Body of pancreas (tissue), 4 donors: ENCODE results near the gene PPIP5K1. TPM values are rescaled to one million over a fixed set of nuclear protein-coding genes. Genes with fewer than 3 reads are reported as not detected.

Source experiments
- ATAC-seq: fragments of 150-250 bp; one replicate; pipeline ENCODE4 v1.9.1; 2016
- DNase-seq, 4 donors: peaks; one replicate each; pipeline ENCODE4 v3.0.0-alpha.2; 2019
- H3K27ac ChIP-seq, 4 donors: fragments of 200-600 bp; sonication (generic); 1 replicate in 3 of 4; 2 replicates in 1 of 4; pipeline versions ENCODE4 v1.5.1 to v1.6.1; 2016 to 2019; ENCODE audit warnings: mild to moderate bottlenecking in 1 of 4, mixed read lengths in 1 of 4, moderate library complexity in 1 of 4
- H3K27me3 ChIP-seq, 2 donors: fragments of 200-600 bp; sonication (generic); one replicate each; pipeline ENCODE4 v1.6.0; 2016; ENCODE audit warnings: mild to moderate bottlenecking in 1 of 2
- H3K36me3 ChIP-seq, 2 donors: fragments of 200-600 bp; sonication (generic); replicated peaks in 1 of 2; 2 replicates each; pipeline ENCODE4 v1.5.1; 2016; ENCODE audit warnings: low read depth in 2 of 2; ENCODE audit not compliant: insufficient read depth in 1 of 2
- H3K4me1 ChIP-seq: fragments of 200-600 bp; sonication (generic); one replicate; pipeline ENCODE4 v1.6.0; 2016
- H3K4me3 ChIP-seq, 2 donors: fragments of 200-600 bp; sonication (generic); 1 replicate in 1 of 2; 2 replicates in 1 of 2; pipeline ENCODE4 v1.5.1; 2016 to 2019
- H3K9me3 ChIP-seq, 3 donors: fragments of 200-600 bp; sonication (generic); 1 replicate in 2 of 3; 2 replicates in 1 of 3; pipeline ENCODE4 v1.5.1; 2016
- CTCF ChIP-seq, 7 experiments: fragments of 450-650 bp in 4 of 7; fragments of 200-600 bp in 3 of 7; sonication (generic) in 3 of 7; IDR thresholded peaks; one replicate each; pipeline ENCODE4 v1.5.1; 2016 to 2019; ENCODE audit warnings: antibody characterized with exemption in 7 of 7
- POLR2A ChIP-seq, 3 donors: fragments of 450-650 bp; IDR thresholded peaks; one replicate each; pipeline ENCODE4 v1.6.1; 2016; ENCODE audit warnings: antibody characterized with exemption in 3 of 3, mild to moderate bottlenecking in 2 of 3
- WGBS, 2 donors: methylation state at CpG; one replicate each; pipeline ENCODE4 v1.1.5; 2017; 5-methylcytosine and 5-hydroxymethylcytosine counted together
- intact Hi-C: fragments of 100-400 bp; cut with DNase I; formaldehyde crosslinking; loops from one replicate; pipeline ENCODE4 v1.15.1; 2023
- total RNA-seq, 2 donors: library from RNA; depleted of rRNA; stranded (reverse); fragments of >200 nt; gene quantifications; one replicate each; pipeline ENCODE4 v1.1.0, GENCODE V29; 2016

PPIP5K1 gene
- total RNA-seq, 2 donors from 2014 or later: 22.1 to 27.0 TPM

GRCh38 chr15:43529141-43529540 lies 60.9 kb downstream of the PPIP5K1 start:
- no peak for TF ChIP-seq CTCF (IDR thresholded peaks at IDR 0.05)
- TF ChIP-seq POLR2A (IDR thresholded peaks at IDR 0.05): no peak
- Histone ChIP-seq H3K27me3 (no peaks in the 10 kb centered on the region), H3K27ac (no peak overlapping the region), H3K4me3 (no peak overlapping the region), H3K9me3 (no peaks in the 10 kb centered on the region), H3K4me1 (no peaks in the 10 kb centered on the region), H3K36me3 (no peaks in the 10 kb centered on the region)
- 90 to 94% methylated on average over 14 to 15 of the region's 15 CpGs for WGBS, 2 donors
- intact Hi-C loops: no loop called here
- DNase-seq (no peak), ATAC-seq (no peak)

- ATAC-seq (no peak), DNase-seq (no peak)
- H3K4me1 ChIP-seq: no peaks in the 10 kb centered on the region
- TF ChIP-seq POLR2A (IDR thresholded peaks at IDR 0.05): no peak
- no peaks in the 10 kb centered on the region for H3K36me3 ChIP-seq
- H3K27me3 ChIP-seq: no peaks in the 10 kb centered on the region
- no peaks in the 10 kb centered on the region for H3K9me3 ChIP-seq
- H3K4me3 ChIP-seq: no peak overlapping the region
- H3K27ac ChIP-seq: no peak overlapping the region
- 58 to 96% methylated on average over 4 to 9 of the region's 11 CpGs for WGBS, 2 donors
- intact Hi-C loops: no loop called here
Measured at GRCh38 chr15:43528542-43529007, 61.4 kb downstream of the PPIP5K1 start.

- no peak for DNase-seq
Measured at GRCh38 chr15:43527802-43528541, 62.0 kb downstream of the PPIP5K1 start.

GRCh38 chr15:43527016-43527801 lies 62.8 kb downstream of the PPIP5K1 start:
- TF ChIP-seq POLR2A (IDR thresholded peaks at IDR 0.05): no peak
- no peak for TF ChIP-seq CTCF (IDR thresholded peaks at IDR 0.05)
- Histone ChIP-seq H3K4me1 (no peaks in the 10 kb centered on the region), H3K27me3 (no peaks in the 10 kb centered on the region), H3K36me3 (no peaks in the 10 kb centered on the region), H3K9me3 (no peaks in the 10 kb centered on the region), H3K4me3 (no peak overlapping the region), H3K27ac (no peak overlapping the region)
- ATAC-seq (no peak), DNase-seq (no peak)
- intact Hi-C loops: no loop called here
- WGBS, 2 donors: 76 to 78% methylated on average over 6 to 8 of the region's 9 CpGs

More at GRCh38 chr15:43527802-43528541, 62.0 kb downstream of the PPIP5K1 start:
- Histone ChIP-seq H3K36me3 (no peaks in the 10 kb centered on the region), H3K9me3 (no peaks in the 10 kb centered on the region), H3K4me1 (no peaks in the 10 kb centered on the region), H3K27ac (no peak overlapping the region), H3K4me3 (no peak overlapping the region), H3K27me3 (no peaks in the 10 kb centered on the region)
- no peak for ATAC-seq
- intact Hi-C loops: no loop called here
- no peak for TF ChIP-seq POLR2A (IDR thresholded peaks at IDR 0.05)
- no peak for TF ChIP-seq CTCF (IDR thresholded peaks at IDR 0.05)
- WGBS, 2 donors: 79% methylated on average over 7 to 12 of the region's 12 CpGs

GRCh38 chr15:43526261-43526930 lies 63.6 kb downstream of the PPIP5K1 start:
- WGBS, 2 donors: 79 to 81% methylated on average over 10 to 11 of the region's 11 CpGs
- intact Hi-C loops: no loop called here
- TF ChIP-seq POLR2A (IDR thresholded peaks at IDR 0.05): no peak
- no peak for TF ChIP-seq CTCF (IDR thresholded peaks at IDR 0.05)
- Histone ChIP-seq H3K9me3 (no peaks in the 10 kb centered on the region), H3K27ac (no peak overlapping the region), H3K4me1 (no peaks in the 10 kb centered on the region), H3K4me3 (no peak overlapping the region), H3K36me3 (no peaks in the 10 kb centered on the region), H3K27me3 (no peaks in the 10 kb centered on the region)
- ATAC-seq (no peak), DNase-seq (no peak)
